GM19351 (cell line): ENCODE results near the gene IPMK.
"Not testable (repeated sequence)": the region's sequence is repeated elsewhere in the genome, so short reads cannot be mapped to it uniquely, and the experiment has no call there.

Source experiments
- ATAC-seq: cut with Tn5 transposase; IDR thresholded peaks from one replicate; pipeline ENCODE4 v1.9.1; 2021; ENCODE audit warnings: mild to moderate bottlenecking, moderate library complexity; ENCODE audit not compliant: unreplicated experiment

IPMK gene

DNA sequence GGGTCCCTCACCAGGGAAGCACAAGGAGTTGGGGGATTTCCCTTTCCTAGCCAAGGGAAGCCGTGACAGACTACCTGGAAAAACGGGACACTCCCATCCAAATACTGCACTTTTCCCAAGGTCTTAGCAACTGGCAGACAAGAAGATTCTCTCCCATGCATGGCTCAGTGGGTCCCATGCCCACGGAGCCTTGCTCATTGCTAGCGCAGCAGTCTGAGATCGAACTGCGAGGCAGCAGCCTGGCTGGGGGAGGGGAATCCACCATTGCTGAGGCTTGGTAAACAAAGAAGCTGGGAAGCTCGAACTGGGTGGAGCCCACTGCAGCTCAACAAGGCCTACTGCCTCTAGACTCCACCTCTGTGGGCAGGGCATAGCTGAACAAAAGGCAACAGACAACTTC, 37.8 kb downstream of the IPMK start:
- ATAC-seq = not testable (repeated sequence)

DNA sequence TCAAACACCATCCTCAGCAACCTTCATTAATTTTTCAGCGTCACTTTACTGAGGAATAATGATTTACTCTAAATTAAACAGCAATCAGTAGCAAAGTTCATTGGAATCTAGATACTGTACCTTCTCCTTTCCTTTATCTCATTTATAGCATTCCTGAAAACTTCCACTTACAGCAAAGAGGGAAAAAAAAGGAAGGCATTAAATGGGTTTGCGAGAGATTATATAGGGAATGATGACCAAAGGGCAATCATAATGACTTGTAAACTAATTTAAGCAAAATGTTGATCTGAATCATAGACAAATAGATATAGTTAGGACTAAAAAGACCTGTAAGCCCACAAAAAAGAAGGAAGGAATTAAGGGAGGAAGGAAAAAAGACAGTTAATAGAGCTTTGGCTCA, 42.0 kb downstream of the IPMK start:
- ATAC-seq = no peak

DNA sequence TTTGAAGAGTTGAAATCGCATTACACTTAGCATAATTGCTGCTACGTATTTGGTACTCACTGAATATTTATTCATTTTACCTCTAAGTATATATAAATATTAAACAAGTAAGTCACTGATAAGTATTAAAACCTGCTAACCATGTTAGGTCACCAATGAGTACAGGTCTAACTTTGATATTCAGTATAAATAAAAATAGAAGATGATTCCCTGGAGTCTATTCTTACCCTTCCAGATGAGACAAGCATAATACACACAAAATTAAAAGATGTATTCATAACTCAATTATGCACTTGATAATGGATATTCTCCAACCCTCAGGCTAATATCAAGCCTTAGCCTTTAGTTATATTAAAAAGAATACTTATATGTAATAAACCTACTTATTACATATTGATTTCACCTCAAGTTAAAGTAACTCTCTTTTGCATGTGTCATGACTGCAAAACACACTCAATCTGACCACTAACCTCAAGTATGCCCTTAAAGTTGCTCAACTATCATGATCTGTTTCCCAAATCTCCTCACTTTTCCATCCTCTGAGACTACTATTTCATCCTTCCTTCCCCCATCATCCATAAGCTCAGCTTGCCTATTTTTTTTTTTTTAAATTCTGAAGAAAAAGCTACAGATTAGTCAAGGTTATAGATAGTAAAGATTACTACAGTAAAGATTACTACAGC, 46.8 kb downstream of the IPMK start:
- ATAC-seq = no peak

DNA sequence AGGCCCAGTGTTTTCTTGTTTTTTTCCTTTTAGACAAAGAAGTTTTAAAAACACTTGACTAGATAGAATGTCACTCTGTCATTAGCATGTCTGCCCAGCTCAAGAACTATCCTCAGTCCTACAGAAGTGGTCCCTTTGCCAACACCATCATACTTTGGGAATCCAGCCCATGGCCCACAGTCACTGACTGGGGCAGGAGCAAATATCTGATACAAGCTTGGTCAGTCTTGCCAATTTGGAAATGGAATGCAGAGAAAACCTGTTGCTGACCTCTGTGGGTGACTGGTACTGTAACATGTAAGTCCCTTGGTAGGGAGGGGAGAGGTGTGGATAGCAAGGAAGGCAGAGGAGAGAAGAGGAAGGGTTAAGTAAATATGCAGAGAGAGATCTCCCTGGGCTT, 47.8 kb downstream of the IPMK start:
- no peak for ATAC-seq

DNA sequence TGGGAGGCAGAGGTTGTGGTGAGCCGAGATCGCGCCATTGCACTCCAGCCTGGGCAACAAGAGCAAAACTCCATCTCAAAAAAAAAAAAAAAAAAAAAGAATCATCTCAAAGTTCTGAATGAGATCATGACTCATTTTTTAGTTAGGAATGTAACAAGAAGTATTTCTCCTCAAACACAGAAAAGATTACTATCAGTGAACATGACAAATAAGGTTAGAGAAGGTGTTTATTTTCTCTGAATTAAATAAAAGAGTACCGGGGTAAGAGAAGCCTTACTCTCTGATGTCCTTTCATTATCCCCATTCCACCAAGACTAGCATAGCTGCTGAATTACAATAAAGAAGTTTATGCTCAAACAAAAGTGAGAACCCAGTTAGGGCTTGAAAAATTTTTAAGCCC, 50.1 kb downstream of the IPMK start:
- ATAC-seq = no peak

DNA sequence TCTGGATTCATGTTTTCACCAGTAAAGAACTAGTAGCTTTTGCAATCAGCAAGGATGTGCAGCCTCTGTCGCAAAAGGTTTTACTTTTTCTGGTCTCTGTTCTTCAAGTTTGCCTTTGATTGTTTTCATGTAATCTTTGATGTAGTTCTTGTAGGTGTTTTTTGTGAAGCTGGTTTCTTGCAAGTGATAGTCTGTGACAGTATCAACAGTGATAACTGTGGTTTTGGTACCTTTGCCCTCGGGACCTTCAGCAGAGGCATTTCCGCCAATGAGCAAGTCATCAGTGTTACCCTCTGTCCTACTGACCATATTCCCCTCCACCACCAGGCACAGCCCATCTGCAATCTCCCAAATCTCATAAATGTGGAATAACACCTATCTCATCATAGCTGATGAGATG, 55.1 kb downstream of the IPMK start:
- ATAC-seq = no peak

DNA sequence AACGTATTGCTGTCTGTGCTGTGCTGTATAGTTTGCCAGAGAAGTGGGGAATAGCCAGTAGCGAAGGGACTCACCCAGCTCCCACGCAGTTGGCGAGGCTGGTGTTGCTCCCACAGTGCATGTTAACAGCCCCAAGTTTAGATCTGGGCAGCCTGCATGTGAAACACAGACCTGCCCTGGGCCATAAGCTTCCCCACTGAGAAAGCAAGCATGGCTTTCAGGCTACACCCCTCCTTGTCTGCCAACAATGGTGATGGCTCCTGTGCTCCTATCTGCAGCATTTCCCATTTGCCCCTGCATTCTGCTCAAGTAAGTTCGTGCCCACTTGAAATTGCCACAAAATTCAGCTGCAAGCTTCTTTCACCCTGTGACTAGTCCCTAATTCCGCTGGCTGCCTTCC, 57.5 kb downstream of the IPMK start:
- ATAC-seq = no peak

DNA sequence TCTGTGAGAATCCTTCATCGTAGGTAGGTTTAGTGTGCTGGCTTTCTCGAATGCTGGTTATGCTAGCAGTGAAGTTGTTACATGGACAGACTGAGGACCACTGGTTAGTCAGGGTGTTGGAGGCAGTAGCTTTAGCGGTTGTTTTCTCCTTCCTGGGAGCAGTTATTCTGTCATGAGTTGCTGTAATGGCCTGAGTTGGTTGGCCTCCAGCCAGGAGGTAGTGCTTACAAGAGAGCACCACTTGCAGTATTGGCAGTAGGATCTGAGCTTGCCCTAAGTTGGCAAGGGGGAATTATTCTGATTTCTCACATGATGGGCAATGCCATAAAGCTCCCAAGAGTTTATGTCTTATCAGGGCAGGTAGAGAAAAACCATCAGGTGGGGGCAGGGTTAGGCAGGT, 58.0 kb downstream of the IPMK start:
- no peak for ATAC-seq

DNA sequence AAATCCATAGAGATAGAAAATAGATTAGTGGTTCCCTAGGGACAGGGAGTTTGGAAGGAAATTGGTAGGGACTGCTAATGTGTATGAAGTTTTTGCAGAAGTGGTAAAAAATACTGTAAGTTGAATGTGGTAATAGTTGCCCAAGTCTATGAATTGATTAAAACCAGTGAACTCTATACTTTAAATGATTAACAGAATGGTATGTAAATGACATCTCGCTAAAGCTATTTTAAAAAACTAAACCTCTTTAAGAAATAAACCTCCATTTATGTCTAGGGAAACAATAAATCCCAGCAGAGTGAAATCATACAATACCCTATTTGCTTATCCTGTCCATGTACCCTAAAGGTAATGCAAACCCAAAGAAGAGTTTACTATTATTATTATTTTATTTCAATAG, 61.4 kb downstream of the IPMK start:
- no peak for ATAC-seq

DNA sequence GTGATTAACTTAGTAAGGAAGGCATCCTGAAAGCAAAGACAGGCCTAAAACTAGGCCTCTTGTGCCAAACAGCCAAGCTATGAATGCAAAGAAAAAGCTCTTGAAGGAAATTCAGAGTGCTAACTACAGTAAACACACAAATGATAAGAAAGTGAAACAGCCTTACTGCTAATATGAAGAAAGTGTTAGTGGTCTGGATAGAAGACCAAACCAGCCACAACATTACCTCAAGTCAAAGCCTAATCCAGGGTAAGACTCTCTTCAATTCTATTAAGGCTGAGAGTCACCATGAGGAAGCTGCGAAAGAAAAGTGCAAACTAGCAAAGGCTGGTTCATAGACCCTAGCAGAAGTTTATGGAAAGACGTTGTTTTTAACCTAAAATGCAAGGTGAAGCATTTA, 66.0 kb downstream of the IPMK start:
- ATAC-seq = peak; percentile 66

DNA sequence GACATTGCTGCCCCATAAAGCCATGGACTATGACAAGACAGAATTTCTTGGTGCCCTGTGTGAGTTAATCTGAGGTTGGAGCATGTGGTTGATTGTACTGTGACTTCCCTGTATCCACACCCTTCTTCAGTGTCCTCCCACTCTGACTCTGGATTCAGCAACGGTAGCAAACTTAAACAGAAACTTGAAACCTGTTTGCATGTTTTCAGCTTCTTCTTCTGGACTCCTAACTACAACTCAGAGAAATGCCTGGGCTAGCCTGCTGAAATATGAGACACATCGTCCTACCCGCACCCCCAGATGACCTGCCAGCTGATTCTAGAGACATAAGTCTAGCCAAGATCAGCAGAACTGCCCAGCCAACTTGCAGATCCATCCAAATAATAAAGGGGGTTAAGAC, 78.4 kb downstream of the IPMK start:
- ATAC-seq = no peak

DNA sequence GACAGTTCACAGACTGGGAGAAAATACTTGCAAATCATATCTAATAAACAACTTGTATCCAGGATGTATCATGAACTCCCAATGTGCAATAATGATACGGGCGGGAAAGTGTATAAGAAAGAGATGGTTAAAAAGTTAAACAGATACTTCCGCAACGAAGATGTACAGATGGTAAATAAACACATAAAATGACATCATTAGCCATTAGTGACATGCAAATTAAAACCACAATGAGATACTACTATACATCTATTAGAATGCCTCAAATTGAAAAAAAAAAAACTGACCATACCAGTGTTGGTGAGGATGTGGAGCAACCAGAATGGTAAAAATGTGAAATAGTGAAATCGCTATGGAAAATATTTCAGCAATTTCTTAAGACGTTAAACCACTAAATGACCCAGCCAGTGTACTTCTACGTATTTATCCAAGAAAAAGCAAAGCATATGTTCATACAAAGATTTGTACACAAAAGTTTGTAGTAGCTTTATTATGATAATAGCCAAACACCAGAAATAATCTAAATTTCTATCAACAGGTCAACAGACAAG, 83.5 kb downstream of the IPMK start:
- no peak for ATAC-seq

DNA sequence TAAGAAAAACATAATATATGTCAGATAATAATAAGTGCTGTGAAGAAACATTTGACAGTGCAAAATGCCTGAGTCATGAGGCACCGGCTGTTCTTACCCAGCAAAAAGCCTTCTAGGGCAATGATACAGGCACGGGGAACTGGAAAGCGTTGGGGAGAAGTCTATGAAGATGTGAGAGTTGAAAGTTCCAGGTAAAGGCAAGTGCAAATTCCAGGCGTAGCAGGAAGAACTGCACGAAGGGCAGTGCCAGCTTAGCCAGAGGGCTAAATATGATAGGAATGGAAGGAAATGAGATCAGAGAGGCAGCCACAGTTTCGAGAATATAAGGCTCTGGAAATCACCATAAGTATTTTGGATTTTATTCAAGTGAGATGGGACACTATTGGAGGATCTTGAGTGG, 87.0 kb downstream of the IPMK start:
- no peak for ATAC-seq

DNA sequence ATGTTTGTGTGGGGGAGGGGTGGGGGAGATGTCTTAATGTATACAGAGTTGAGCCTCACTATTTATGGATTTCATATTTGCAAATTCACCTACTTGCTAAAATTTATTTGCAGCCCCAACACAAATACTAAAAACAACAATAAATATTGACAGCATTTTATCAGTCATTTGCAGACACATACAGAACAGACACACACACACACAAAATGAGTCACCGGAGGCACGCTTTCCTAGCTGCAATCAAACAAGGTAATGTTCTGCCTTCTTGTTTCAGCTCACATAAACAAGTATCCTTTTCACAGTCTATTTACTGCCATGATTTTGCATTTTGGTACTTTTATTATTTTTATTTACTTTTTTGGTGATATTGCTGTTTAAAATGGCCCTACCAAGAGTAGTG, 88.5 kb downstream of the IPMK start:
- ATAC-seq = no peak

DNA sequence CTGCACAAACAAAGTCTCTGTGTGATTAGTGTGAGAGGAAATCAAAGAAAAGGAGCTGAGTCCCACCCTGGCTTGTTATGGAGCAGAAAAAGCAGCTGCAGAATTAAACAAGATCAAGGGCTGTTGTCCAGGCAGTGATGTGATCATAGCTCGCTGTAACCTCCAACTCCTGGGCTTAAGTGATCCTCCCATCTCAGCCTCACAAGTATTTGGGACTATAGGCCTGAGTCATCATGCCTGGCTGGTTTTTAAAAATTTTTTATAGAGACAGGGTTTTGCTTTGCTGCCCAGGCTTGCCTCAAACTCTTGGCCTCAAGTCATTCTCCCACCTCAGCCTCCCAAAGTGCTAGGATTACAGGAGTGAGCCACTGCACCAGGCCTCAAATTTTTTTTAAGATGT, 88.9 kb downstream of the IPMK start:
- no peak for ATAC-seq

DNA sequence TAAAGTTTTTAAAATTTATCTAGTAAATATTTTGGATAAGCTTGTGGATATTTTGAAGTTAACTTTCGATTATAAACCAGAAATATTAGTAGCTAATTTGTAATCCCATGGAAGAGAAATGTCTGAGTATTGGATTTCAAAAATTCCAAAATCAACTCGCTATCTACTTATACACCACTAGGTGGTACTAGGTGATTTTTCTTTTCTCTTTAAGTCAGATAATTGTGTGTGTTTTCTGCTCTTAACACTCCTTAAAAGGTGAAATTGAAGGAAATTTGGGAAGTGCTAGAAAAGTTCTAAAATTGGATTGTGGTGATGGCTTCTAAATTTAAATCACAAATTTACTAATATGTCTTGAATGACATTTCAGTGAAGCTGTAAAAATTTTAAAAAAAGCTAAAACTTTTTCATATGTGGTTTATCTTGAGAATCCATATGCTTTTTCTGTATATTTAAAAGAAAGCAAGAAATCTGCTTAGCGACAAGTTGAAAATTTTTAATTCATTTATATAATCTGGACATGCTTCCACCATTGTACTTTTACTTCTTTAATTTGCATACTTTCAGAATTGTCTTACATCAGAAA, 90.2 kb downstream of the IPMK start:
- peak; percentile 69 for ATAC-seq

DNA sequence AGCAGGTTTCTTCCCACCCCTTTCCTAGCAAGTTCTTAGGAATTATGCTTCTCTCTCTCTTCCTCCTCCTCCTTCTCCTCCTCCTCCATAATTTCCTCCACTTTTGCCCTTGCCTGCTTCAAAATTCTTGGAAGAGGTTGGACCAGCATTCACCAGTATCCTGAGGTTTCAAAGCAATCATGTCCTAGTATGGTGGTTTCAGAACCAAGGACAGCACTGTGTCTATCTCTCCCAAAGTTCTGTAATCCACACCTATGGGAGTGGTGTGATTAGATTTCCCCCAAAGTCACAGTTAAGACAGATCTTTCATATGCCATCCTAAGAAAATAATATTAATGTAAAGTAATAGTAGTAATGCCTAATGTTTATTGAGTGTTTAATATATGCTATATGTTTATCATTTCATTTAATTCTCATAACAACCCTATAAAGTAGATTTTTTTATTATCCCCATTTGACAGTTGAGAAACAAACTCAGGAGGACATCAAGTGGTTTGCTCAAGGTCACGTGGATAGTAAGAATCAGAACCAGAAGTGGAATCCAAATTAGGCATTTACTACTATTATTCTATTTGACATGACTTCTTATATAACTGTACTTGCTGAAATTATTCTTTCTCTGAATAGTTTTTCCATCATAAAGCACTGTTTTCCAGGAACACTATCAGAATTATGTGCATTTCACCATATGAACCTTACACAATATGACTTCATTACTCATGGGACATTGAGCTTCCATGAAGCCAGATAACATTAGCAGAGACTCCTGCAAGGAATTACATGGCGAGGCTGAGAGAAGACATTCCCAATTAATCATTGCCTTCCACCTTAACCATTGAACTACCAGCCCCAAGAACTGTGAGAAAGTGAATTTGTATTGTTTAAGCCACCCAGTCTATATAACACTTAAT, 91.4 kb downstream of the IPMK start:
- no peak for ATAC-seq

DNA sequence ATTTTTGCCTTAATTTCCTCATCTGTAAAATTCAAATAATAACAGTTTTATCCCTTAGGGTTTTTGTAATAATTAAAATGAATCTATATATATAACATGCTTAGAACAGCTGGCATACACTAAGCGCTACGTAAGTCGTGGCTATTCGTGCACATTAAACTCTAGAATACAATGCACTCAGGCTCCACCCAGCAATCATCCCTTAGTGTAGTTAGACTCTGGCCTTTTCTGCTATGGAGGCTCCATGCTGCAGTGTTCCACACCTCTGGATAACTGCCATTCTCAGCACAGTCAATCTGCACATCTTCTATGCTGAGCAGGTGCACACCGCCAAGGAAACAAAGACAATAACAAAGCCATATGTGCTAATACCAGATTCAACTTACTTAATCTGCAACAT, 92.9 kb downstream of the IPMK start:
- ATAC-seq = no peak

DNA sequence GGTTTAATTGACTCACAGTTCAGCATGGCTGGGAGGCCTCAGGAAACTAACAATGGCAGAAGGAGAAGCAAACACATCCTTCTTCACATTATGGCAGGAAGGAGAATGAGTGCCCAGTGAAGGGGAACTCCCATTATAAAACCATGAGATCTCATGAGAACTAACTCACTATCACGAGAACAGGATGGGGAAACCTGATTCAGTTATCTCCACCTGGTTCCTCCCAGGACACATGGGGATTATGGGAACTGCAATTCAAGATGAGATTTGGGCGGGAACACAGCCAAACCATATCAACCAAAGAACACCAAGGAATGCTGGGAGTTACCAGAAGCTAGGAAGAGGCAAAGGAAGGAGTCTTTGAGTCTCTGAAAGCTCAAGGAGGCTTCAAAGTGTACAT, 94.3 kb downstream of the IPMK start:
- no peak for ATAC-seq

DNA sequence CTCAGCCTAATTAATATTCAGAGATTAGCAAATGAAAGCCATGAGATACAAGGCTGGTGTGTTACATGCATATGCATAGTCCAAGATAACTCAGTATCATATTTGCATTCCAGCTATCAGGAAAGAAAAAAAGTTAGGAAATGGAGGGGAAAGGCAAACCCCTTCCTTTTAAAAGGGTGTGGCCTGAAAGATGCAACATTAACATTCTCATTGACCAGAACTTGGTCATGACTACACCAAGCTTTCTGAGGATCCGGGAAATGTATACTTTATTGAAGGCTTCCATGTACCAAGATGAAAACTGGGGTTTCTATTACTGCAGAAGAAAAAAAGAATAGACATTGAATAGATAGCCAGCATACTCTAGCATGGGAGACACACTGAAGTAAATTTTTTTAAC, 96.5 kb downstream of the IPMK start:
- no peak for ATAC-seq

DNA sequence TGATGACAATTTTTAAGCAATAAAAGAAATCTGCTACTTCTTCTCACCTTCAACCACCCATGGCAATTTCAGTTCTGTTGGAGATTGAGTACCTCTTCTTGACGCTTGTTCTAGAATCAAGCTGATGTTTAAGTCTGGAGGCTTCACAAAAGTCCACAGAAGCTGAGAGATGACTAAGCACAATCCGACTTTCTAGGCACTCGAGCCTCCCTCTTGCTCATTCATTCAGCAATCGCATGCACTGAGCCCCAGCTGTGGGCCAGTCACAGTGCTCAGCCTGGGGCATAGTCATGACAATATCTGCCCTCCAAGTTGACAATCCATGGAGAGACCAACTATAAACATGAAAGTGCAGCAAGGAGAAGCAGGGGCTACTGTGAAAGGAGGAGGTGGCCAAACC, 103.2 kb downstream of the IPMK start:
- ATAC-seq = no peak

DNA sequence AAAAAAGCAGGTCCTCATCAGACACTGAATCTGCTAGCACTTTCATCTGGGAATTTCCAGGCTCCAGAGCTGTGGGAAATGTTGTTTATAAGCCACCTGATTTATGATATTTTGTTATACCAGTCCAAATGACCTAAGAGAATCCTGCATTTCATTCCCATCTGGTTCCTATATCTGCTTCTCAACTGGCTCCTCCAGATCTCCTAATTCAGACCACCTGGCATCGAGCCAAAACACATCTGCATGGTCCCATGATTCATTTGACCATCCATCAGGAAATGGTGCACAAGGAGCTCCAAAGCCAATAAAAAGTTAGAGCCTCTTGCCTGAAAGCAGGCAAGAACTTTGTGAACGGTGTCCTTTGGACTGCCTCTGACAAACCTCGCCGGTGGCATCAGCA, 108.9 kb downstream of the IPMK start:
- no peak for ATAC-seq
